Neural crest cell (in vitro differentiated cells): ENCODE data around the gene AUTS2. TPM values are rescaled to one million over a fixed set of nuclear protein-coding genes. Genes with fewer than 3 reads are reported as not detected.

ENCODE experiments used
- DNase-seq: peaks from one replicate; pipeline ENCODE4 v3.0.0; 2021; ENCODE audit warnings: low read depth, mixed read lengths, low spot score
- H3K27ac Mint-ChIP-seq: one replicate; pipeline ENCODE4 v1.8.0; 2021; ENCODE audit warnings: mild to moderate bottlenecking, mixed read lengths; ENCODE audit not compliant: unreplicated experiment
- H3K27me3 Mint-ChIP-seq: 2 replicates; pipeline ENCODE4 v1.8.0; 2021; ENCODE audit warnings: low read depth, mild to moderate bottlenecking, mixed read lengths
- H3K36me3 Mint-ChIP-seq: 2 replicates; pipeline ENCODE4 v1.8.0; 2021; ENCODE audit warnings: low read depth, mild to moderate bottlenecking, mixed read lengths
- H3K4me1 Mint-ChIP-seq: 2 replicates; pipeline ENCODE4 v1.8.0; 2021; ENCODE audit warnings: mixed read lengths
- H3K4me3 Mint-ChIP-seq: one replicate; pipeline ENCODE4 v1.8.0; 2021; ENCODE audit warnings: mild to moderate bottlenecking, mixed read lengths
- H3K9me3 Mint-ChIP-seq: 2 replicates; pipeline ENCODE4 v1.8.0; 2021; ENCODE audit warnings: mixed read lengths
- total RNA-seq: library from RNA; stranded (reverse); gene quantifications from 2 replicates; pipeline ENCODE4 v1.2.1, GENCODE V29; 2021
- TF ChIP-seq, protein P1 (sequence below): fragments of 200-600 bp; sonication (generic); conservative IDR thresholded peaks from 2 replicates; pipeline ENCODE4 v1.5.0; 2021; ENCODE audit warnings: antibody characterized with exemption, mild to moderate bottlenecking

Gene AUTS2
- total RNA-seq, 1 donor from 2014 or later, result 152 TPM

DNA sequence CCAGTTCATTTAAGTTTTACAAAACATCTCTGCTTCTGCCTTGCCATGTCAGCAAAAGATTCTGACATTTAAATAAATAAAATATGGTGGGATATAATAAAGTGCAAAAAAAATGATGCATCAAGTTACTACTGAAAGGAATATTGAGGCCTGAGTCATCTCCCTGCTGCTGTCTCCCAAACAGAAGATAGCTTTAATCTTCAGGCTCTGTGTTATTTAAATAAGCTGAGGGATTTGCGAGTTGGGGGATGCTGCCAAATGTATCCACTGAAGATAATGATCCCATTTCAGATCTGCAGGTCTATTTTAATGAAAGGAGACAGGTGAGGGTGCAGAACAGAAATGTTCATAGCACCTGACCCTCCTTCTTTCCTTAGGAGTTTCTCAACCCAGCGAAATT is 720.8 kb downstream of the AUTS2 start:
- TF ChIP-seq, protein P1, sequence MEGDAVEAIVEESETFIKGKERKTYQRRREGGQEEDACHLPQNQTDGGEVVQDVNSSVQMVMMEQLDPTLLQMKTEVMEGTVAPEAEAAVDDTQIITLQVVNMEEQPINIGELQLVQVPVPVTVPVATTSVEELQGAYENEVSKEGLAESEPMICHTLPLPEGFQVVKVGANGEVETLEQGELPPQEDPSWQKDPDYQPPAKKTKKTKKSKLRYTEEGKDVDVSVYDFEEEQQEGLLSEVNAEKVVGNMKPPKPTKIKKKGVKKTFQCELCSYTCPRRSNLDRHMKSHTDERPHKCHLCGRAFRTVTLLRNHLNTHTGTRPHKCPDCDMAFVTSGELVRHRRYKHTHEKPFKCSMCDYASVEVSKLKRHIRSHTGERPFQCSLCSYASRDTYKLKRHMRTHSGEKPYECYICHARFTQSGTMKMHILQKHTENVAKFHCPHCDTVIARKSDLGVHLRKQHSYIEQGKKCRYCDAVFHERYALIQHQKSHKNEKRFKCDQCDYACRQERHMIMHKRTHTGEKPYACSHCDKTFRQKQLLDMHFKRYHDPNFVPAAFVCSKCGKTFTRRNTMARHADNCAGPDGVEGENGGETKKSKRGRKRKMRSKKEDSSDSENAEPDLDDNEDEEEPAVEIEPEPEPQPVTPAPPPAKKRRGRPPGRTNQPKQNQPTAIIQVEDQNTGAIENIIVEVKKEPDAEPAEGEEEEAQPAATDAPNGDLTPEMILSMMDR, result no peak
- Mint-ChIP-seq H3K9me3 (no peaks in the 10 kb centered on the region), H3K27me3 (no peaks in the 10 kb centered on the region), H3K36me3 (no peaks in the 10 kb centered on the region), H3K4me1 (no peaks in the 10 kb centered on the region), H3K4me3 (no peak overlapping the region), H3K27ac (no peak overlapping the region)
- DNase-seq, result no peak

DNA sequence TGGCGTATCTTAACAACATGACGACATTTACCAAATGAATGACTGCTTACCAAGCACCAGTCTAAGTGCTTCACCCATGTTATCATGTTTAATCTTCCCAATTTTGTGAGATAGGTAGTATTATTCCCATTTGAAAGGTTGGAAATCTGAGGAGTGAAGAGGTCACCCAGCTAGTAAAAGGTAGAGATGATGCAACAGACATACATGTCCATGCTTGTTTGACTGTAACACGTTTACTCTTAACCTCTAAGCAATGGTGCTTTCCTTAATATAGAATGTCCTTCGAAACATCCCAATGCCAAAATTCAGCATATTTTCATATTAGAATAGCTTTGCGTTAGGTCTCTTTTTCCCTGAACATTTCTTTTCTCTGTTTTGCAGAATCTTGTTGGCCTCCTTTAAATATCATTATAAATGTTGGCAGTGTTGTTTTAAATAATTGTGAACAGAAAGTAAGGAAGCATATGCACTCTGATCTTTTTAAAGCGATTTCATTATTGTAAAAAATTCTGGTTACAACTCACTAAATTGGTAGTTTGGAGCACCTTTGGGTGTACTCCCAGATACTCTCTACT is 722.8 kb downstream of the AUTS2 start:
- Mint-ChIP-seq H3K27ac (no peak overlapping the region), H3K9me3 (no peaks in the 10 kb centered on the region), H3K4me3 (no peak overlapping the region), H3K27me3 (no peaks in the 10 kb centered on the region), H3K4me1 (no peaks in the 10 kb centered on the region), H3K36me3 (no peaks in the 10 kb centered on the region)
- TF ChIP-seq, protein P1, result no peak
- DNase-seq, result no peak

DNA sequence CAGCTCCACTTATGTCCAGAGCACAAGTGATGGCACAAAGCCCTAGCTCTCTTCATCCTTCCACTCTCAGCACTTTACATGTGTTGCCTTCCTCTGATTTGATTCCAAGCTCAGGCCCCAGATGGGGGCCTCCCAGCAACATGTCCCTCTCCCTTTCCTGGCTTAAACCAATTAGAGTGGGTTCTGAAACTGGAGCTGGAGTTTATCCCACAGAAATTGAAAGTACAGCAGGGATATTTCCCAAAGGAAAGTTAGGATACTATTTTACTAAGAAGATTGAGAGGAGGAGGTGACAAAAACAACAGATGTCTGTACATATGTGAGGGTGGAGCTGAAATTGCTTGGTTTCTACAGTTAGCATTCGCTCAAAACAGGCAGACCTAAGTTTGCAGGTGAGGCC is 724.6 kb downstream of the AUTS2 start:
- no peak overlapping the region for H3K27ac Mint-ChIP-seq
- H3K4me3 Mint-ChIP-seq, result no peak overlapping the region
- H3K9me3 Mint-ChIP-seq, result no peaks in the 10 kb centered on the region
- no peaks in the 10 kb centered on the region for H3K27me3 Mint-ChIP-seq
- TF ChIP-seq, protein P1, result no peak
- no peak for DNase-seq
- no peaks in the 10 kb centered on the region for H3K36me3 Mint-ChIP-seq
- no peaks in the 10 kb centered on the region for H3K4me1 Mint-ChIP-seq

DNA sequence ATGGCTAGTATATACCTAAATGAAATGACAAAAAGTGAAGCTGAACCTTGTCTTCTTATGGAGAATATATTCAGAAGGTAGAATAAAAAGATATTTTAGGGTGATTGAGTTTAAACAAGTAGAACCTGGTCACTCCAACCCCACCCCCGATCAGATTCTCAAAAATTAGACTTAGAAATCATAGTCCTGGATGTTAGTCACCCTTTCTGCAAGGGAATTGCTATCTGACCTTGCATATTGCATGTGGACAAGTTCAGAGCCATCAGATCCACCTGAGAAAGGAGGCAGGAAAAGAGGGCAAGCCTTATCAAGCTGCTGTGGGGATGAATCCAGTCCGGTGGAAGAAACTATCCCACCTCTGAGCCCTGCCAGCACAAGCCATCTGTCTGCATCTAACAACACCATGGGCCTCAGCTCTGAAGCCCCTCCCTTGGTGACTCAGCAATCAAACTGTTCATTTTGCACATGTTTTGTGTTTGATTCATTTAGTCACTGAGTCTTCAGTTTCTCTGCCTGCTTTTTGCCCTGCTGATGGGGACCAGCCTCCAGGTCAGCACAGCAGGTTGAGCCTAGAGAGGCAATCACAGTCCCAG is 727.3 kb downstream of the AUTS2 start:
- TF ChIP-seq, protein P1, result no peak
- H3K4me3 Mint-ChIP-seq, result no peak overlapping the region
- H3K27ac Mint-ChIP-seq, result no peak overlapping the region
- no peaks in the 10 kb centered on the region for H3K4me1 Mint-ChIP-seq
- H3K9me3 Mint-ChIP-seq, result peaks cover 6% of the 10 kb centered on the region
- peaks cover 7% of the 10 kb centered on the region for H3K36me3 Mint-ChIP-seq
- no peaks in the 10 kb centered on the region for H3K27me3 Mint-ChIP-seq
- DNase-seq, result no peak

DNA sequence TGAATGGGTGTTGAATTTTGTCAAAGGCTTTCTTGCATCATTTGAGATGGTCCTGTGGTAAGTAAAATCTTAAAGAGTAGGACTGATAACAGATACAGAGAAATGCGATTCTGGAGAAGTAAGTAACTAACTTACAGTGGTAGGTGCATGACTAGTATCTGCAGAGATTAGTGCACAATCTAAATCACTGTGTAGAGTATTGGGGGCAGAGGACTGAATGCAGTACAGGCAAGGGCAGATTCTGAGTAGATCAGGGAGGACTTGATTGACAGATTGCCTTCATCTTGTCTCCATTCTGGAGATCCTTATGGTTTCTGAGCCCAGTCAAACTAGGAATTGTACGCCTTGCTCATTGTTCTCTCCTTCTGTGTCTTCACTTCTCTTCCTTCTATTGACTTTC is 736.0 kb downstream of the AUTS2 start:
- TF ChIP-seq, protein P1, result no peak
- no peak for DNase-seq

More for the DNA sequence above, 736.0 kb downstream of the AUTS2 start:
- peaks cover 15% of the 10 kb centered on the region for H3K9me3 Mint-ChIP-seq
- no peak overlapping the region for H3K4me3 Mint-ChIP-seq
- peaks cover 11% of the 10 kb centered on the region for H3K4me1 Mint-ChIP-seq
- no peak overlapping the region for H3K27ac Mint-ChIP-seq
- H3K36me3 Mint-ChIP-seq, result peaks cover 14% of the 10 kb centered on the region
- no peaks in the 10 kb centered on the region for H3K27me3 Mint-ChIP-seq
